ENCODE results near the gene KIRREL3. TPM values are rescaled to one million over a fixed set of nuclear protein-coding genes. Genes with fewer than 3 reads are reported as not detected.

The KIRREL3 gene
- polyA plus RNA-seq, 1 donor = 2.1 TPM

DNA sequence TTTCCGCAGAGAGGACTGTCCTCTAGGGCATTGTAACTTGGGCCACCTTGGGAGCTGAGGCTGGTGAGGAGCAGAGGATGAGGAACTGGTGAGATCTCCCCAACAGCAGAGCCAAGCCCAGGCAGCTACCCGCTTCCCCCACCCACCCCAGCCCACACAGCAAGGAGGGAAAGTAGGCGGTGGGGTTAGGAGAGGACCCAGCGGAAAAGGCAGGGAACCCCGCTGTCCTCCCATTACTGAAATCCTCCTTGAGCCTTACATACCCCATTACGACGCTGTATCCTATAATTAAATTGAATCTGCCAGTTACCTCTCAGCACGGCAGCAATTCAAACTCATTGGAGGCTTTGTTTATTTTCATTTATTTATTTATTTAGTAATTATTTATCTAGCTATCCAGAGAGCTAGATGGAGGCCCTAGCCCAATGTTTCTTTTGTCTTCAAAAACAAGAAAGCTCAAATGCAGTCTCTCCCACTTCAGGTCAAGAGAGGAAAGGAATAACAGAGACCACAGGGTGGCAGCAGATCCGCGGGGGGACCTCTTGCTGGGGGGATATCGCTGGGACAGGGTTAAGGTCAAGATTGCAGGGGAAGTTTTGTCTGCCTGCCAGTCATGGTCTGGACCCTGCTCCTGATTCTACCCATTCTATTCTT is 427.1 kb downstream of the KIRREL3 start:
- no peak for DNase-seq

GRCh38 chr11:126570489-126570888 is 430.1 kb downstream of the KIRREL3 start:
- DNase-seq = no peak

- DNase-seq = no peak
Observed at GRCh38 chr11:126567419-126567818, 433.2 kb downstream of the KIRREL3 start.

DNA sequence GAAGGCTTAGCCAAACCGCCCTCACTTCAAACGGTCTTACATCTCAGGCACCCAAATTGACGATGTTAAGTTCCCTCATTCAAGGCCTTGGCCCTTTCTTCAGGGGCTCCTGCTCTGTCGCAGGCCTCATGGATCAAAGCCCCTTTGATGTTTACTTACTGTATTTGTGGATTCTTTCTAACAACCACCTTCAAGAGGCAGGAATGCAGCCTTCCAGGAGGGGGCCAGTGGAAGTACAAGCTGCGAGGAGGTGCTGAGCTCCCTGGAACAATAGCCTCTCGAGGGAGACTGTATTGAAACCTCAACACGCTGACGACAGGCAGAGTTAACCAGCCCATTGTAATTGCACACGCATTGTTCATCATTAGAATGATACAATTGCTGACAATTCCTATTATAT is 436.0 kb downstream of the KIRREL3 start:
- DNase-seq = no peak

- DNase-seq = peak; percentile 89
Observed at GRCh38 chr11:126561327-126561893, 439.2 kb downstream of the KIRREL3 start.

DNA sequence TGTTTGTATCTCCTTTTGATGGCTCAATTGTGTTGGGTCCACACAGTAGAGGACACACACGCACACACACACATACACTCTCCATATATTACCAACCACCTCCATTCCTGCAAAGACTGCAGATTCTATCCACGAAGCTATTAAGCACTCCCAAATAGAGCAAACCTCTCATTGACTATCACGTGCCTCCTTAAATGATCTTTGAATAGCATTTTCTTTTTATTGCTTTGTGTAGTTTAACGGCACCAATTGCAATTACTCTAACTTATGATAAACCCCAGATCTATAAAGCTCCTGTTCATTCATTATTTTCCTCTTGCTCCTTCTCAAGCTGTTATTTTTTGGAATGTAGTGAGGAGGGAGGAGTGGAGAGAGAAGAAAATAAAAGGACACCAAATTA is 440.3 kb downstream of the KIRREL3 start:
- DNase-seq = no peak

- DNase-seq = no peak
Observed at GRCh38 chr11:126548581-126549550, 451.7 kb downstream of the KIRREL3 start.

DNA sequence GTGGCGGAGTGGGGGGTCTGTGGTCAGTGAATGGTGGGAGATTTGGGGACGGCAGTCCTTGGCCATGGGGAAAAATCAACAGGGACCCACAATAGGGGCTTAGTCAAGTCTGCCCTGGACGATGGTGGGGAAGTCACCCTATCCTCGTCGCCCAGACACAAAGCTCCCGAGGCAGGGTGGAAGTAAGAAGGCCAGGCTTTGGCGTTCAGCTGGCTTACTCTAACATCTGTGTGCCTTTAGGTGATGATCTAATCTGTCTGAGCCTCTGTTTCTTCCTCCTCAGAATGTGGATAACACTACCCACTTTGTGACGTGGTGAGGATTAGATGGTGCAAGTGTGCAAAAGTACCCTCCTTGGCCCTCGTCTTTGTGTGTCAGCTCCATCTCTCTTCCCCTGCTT is 452.9 kb downstream of the KIRREL3 start:
- no peak for DNase-seq

DNA sequence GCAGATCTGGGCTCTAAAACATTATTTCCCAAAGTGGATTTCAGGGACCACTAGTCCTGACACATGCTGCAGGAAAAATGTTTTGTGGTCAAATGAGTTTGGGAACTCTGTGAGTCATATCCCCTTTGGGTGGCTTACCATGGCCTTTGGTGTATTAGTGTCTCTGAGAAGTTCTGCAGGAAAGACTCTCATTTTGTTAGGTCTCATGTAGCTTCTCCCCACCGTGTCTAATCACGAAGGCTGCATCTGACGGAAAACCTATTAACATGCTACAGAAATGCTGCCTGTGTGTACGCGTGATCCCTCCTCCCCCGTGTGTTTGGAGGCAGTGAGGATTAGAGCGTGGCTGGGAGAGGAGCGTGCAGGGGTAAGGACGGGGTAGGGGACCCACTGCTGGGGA is 453.4 kb downstream of the KIRREL3 start:
- DNase-seq = no peak

DNA sequence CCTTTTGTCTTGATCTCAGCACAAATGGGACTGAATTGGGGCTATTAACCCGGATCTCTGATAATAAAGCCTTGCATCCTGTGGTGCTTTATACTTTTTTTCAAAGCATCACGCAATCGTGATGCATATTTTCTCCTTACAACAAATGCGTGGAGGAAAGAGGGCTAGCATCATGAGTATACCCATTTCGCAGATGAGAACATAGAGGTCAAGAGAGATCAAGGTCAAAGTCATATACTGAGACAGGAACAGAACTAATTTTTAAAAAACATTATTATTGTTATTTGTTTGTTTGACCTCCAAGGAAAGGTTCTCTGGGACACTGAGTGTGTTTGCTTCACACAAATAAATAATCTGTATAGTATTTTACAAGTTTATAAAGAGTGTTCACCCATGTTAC is 453.9 kb downstream of the KIRREL3 start:
- no peak for DNase-seq

DNA sequence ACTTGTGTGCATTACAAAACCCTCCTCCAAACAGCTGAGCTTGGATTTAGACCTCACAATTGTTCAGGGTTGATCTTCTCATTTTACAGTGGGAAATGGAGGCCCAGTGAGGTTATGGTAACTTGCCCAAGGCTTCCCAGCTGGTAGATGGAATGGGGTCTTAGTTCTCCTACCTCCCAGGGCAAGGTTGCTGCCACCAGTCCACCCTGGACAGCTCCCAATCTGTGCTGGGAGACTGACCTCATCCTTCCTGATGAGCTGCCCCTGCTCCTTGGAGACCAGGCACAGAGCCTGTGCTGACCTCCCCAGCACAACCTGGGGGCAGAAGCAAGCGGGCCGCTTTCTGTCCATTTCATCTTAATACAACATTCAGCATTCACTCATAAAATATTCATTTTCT is 454.4 kb downstream of the KIRREL3 start:
- no peak for DNase-seq

GRCh38 chr11:126545057-126545555 is 455.5 kb downstream of the KIRREL3 start:
- DNase-seq = no peak

GRCh38 chr11:126544108-126545056 is 456.2 kb downstream of the KIRREL3 start:
- DNase-seq = peak; percentile 47

GRCh38 chr11:126543691-126544090 is 456.9 kb downstream of the KIRREL3 start:
- DNase-seq = no peak

DNA sequence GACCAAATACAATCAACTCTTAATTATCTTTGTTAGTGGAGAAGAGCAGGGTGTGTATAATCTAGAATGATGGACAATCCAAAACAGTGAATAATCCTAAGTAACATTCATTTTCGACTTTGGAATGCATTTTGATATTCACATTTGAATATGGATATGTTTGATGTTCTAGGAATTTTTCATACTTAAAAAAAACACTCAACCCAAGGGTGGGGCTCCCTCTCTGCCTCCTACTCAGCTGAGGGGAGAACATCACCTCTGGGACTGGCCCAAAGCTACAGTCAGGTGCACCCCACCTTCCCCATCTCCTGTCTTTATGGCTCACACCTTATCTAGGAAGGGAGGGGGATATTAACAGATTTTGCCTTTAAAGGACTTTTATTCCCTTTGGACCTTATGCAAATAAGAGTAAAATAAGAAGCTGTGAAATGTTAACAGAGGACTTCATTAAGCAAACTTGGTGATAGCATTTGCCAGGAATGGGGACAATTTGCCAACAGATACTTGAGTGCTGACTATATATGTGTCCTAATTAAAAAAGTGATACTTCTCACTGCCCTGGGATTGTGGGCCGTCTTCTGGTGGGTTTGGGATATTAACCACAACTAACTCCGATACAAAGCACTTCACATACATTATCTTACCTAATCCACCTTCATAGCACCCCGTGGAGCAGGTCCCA is 458.1 kb downstream of the KIRREL3 start:
- DNase-seq = no peak

- DNase-seq = no peak
Observed at GRCh38 chr11:126538071-126538470, 462.5 kb downstream of the KIRREL3 start.

DNA sequence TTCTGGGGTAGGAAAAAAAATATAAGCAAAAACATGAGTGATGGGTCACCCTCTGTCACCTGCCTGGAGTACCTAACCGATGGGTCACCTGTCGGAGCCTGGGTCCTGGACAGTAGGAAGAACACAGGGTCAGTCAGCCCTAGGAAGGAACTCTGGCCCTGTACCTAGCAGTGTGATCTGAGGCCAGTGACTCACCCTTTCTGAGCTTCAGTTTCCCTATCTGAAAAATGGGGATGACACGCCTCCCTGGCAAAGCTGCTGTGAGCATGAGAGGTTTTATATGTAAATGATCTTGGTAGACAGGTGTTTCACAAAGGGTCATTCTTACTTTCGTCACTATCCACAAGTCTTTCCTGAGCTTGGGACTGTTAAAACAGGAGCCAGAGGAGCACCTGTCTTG is 463.1 kb downstream of the KIRREL3 start:
- DNase-seq = no peak

DNA sequence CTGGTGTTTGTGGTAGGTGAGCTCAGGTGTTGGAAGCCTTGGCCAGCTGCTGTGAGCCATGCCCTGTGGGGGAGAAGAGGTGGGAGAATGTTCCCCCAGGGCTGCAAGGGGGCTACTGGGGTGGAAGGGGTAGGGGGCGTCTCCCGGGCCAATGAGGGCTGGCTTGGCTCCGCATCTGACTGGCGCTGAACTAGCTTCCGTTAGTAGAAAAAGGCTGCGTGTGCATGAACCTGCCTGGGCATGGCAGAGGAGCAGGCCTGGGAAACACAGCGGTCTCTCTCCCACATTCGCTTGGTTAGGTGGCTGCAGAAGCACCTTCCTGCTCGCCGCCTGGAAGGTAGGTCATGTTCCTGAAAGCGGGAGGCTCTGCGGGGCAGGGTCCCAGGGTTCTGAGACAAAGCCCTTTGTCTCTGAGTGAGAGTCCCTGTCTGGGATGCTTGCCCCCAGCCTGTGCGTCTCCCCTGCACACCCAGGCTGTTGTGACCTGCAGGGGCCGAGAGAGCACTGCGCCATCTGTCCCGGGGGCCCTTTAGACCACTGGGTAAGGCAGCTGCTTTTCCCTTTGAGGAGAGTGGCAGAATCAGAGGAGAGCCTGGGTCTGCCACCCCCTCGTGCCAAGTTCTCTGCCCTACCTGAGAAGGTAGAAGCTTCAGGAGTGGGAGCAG is 466.3 kb downstream of the KIRREL3 start:
- no peak for DNase-seq

DNA sequence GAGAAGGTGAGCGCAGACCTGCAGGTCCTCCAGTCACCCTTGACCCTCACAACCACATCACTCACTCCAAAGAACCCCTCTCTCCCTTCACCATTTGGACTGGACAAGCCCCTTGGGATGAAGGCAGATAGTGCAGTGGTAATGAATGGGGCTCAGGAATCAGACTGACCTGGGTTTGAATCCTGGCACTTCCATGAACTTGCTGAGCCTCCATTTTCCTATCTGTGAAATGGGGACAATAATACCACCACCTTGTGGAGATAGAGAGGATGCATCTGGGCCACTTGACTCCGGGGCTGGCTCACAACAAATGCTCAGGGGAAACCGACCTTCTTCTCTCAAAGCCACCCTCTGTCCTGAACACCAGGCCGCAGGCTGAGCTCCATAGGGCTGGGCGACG is 467.0 kb downstream of the KIRREL3 start:
- no peak for DNase-seq

GRCh38 chr11:126530416-126530815 is 470.2 kb downstream of the KIRREL3 start:
- DNase-seq = no peak

DNA sequence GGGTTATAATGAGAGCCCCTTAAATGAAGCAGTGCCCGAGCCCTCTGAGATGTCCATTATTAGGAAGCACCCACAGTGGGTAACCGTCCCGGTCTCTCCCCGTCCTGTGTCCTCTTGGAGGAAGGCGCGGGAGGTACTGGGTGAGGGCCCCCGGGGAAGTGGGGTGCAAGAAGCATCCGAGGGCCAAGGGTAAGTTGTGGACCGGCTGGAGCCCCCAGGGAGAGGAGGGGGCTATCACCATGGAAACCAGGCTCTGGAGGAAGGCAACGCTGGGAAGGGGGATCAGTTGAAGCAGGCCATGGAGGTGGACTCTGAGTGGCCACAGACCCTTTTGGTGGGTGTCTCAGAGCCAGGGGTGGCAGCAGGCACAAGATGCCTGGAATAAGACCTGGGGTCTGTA is 471.5 kb downstream of the KIRREL3 start:
- DNase-seq = no peak

All from left kidney (tissue), 2 donors.